HG02885 (cell line): ENCODE data around the gene SDF4.
"Not testable (repeated sequence)": the region's sequence is repeated elsewhere in the genome, so short reads cannot be mapped to it uniquely, and the experiment has no call there.

ENCODE experiments used
- ATAC-seq: cut with Tn5 transposase; IDR thresholded peaks from one replicate; pipeline ENCODE4 v1.9.1; 2021; ENCODE audit warnings: mild to moderate bottlenecking; ENCODE audit not compliant: unreplicated experiment, poor library complexity

Gene SDF4

GRCh38 chr1:1200876-1201810, 30.7 kb downstream of the SDF4 start:
- peak; percentile 67 for ATAC-seq

- no peak for ATAC-seq
These were observed 31.6 kb downstream of the SDF4 start for GRCh38 chr1:1199961-1200875.

- no peak for ATAC-seq
These were observed 32.5 kb downstream of the SDF4 start for GRCh38 chr1:1199141-1199960.

- ATAC-seq, result no peak
These were observed 33.2 kb downstream of the SDF4 start for GRCh38 chr1:1198423-1199140.

GRCh38 chr1:1197551-1198422, 34.0 kb downstream of the SDF4 start:
- ATAC-seq, result no peak

- ATAC-seq, result no peak
These were observed 34.7 kb downstream of the SDF4 start for GRCh38 chr1:1197188-1197500.

GRCh38 chr1:1196431-1197187, 35.2 kb downstream of the SDF4 start:
- no peak for ATAC-seq

- not testable (repeated sequence) for ATAC-seq
These were observed 36.1 kb downstream of the SDF4 start for GRCh38 chr1:1195726-1196125.

- ATAC-seq, result no peak
These were observed 37.1 kb downstream of the SDF4 start for GRCh38 chr1:1194723-1195122.

- no peak for ATAC-seq
These were observed 40.1 kb downstream of the SDF4 start for GRCh38 chr1:1191734-1192133.

GRCh38 chr1:1189111-1189510, 42.7 kb downstream of the SDF4 start:
- no peak for ATAC-seq

- ATAC-seq, result no peak
These were observed 43.9 kb downstream of the SDF4 start for GRCh38 chr1:1187938-1188337.

GRCh38 chr1:1185101-1185765, 46.6 kb downstream of the SDF4 start:
- ATAC-seq, result no peak

GRCh38 chr1:1183833-1184775, 47.7 kb downstream of the SDF4 start:
- no peak for ATAC-seq

- no peak for ATAC-seq
These were observed 48.5 kb downstream of the SDF4 start for GRCh38 chr1:1183221-1183747.

GRCh38 chr1:1182491-1183220, 49.1 kb downstream of the SDF4 start:
- no peak for ATAC-seq
